Liver (tissue), 9 donors: ENCODE measurements around the gene STT3B. TPM values are rescaled to one million over a fixed set of nuclear protein-coding genes. Genes with fewer than 3 reads are reported as not detected.

Experiments
- DNase-seq: peaks from one replicate; pipeline ENCODE4 v3.0.0-alpha.2; 2017; ENCODE audit warnings: low spot score
- H3K27ac ChIP-seq, 2 donors: one replicate each; pipeline ENCODE4 v1.7.0; 2013; ENCODE audit warnings: inconsistent platforms in 2 of 2, low read length in 2 of 2, control low read depth in 1 of 2, low read depth in 1 of 2, mild to moderate bottlenecking in 1 of 2
- H3K27me3 ChIP-seq, 4 donors: one replicate each; pipeline versions ENCODE4 v1.6.1 to v1.7.0; 2013; ENCODE audit warnings: low read length in 3 of 4, inconsistent platforms in 1 of 4, mild to moderate bottlenecking in 1 of 4, moderate library complexity in 1 of 4; ENCODE audit not compliant: control insufficient read depth in 4 of 4, insufficient read depth in 4 of 4
- H3K36me3 ChIP-seq, 4 donors: one replicate each; pipeline versions ENCODE4 v1.6.1 to v1.7.0; 2013; ENCODE audit warnings: low read length in 3 of 4, mild to moderate bottlenecking in 3 of 4, low read depth in 1 of 4, moderate library complexity in 1 of 4; ENCODE audit not compliant: control insufficient read depth in 4 of 4, insufficient read depth in 3 of 4
- H3K4me1 ChIP-seq, 4 donors: one replicate each; pipeline versions ENCODE4 v1.6.1 to v1.7.0; 2013; ENCODE audit warnings: low read length in 3 of 4, mild to moderate bottlenecking in 3 of 4, moderate library complexity in 1 of 4; ENCODE audit not compliant: control insufficient read depth in 4 of 4, insufficient read depth in 4 of 4
- H3K4me3 ChIP-seq, 3 donors: one replicate each; pipeline versions ENCODE4 v1.6.1 to v1.7.0; 2013; ENCODE audit warnings: low read length in 3 of 3, control low read depth in 1 of 3, low read depth in 1 of 3, mild to moderate bottlenecking in 1 of 3
- H3K9ac ChIP-seq, 2 donors: one replicate each; pipeline ENCODE4 v1.7.0; 2013; ENCODE audit warnings: low read length in 2 of 2, mild to moderate bottlenecking in 2 of 2, moderate library complexity in 2 of 2, control low read depth in 1 of 2, low read depth in 1 of 2
- H3K9me3 ChIP-seq, 4 donors: one replicate each; pipeline versions ENCODE4 v1.6.1 to v1.7.0; 2013; ENCODE audit warnings: low read length in 3 of 4; ENCODE audit not compliant: control insufficient read depth in 4 of 4
- CTCF ChIP-seq: fragments of 150-350 bp; IDR thresholded peaks from 2 replicates; pipeline ENCODE4 v1.5.1; 2017; ENCODE audit warnings: improper control_type of control experiment, low read depth, low read length; ENCODE audit not compliant: missing input control
- EGR1 ChIP-seq, 2 donors: IDR thresholded peaks; 2 replicates each; pipeline ENCODE4 v1.6.1; 2016 to 2018; ENCODE audit warnings: antibody characterized with exemption in 2 of 2, low read depth in 2 of 2
- FOXA1 ChIP-seq: IDR thresholded peaks from 2 replicates; pipeline ENCODE4 v1.6.1; 2016; ENCODE audit warnings: antibody characterized with exemption
- FOXA2 ChIP-seq: IDR thresholded peaks from 2 replicates; pipeline ENCODE4 v1.6.1; 2016; ENCODE audit warnings: antibody characterized with exemption
- JUND ChIP-seq, 2 donors: IDR thresholded peaks; 2 replicates each; pipeline ENCODE4 v1.6.1; 2016; ENCODE audit warnings: antibody characterized with exemption in 2 of 2
- MAX ChIP-seq: IDR thresholded peaks from 2 replicates; pipeline ENCODE4 v1.6.1; 2016; ENCODE audit warnings: antibody characterized with exemption
- NR2F2 ChIP-seq: IDR thresholded peaks from 2 replicates; pipeline ENCODE4 v1.6.1; 2016; ENCODE audit warnings: antibody characterized with exemption
- RAD21 ChIP-seq, 2 donors: IDR thresholded peaks; 2 replicates each; pipeline ENCODE4 v1.6.1; 2016; ENCODE audit warnings: antibody characterized with exemption in 2 of 2, mild to moderate bottlenecking in 2 of 2
- REST ChIP-seq: IDR thresholded peaks from 2 replicates; pipeline ENCODE4 v1.6.1; 2016; ENCODE audit warnings: antibody characterized with exemption, mild to moderate bottlenecking
- RXRA ChIP-seq, 2 donors: IDR thresholded peaks; 2 replicates each; pipeline ENCODE4 v1.6.1; 2017 to 2018; ENCODE audit warnings: antibody characterized with exemption in 2 of 2, mild to moderate bottlenecking in 1 of 2
- TAF1 ChIP-seq: conservative IDR thresholded peaks from 2 replicates; pipeline ENCODE4 v1.6.1; 2016; ENCODE audit warnings: antibody characterized with exemption, mild to moderate bottlenecking
- YY1 ChIP-seq: IDR thresholded peaks from 2 replicates; pipeline ENCODE4 v1.6.1; 2016; ENCODE audit warnings: antibody characterized with exemption, mild to moderate bottlenecking
- ZBTB33 ChIP-seq: IDR thresholded peaks from 2 replicates; pipeline ENCODE4 v1.6.1; 2016; ENCODE audit warnings: antibody characterized with exemption
- WGBS: extraction: QIAGEN DNeasy Blood & Tissue Kit; methylation state at CpG from one replicate; pipeline ENCODE4 v1.1.7; 2013; 5-methylcytosine and 5-hydroxymethylcytosine counted together
- polyA plus RNA-seq, 2 donors: library from polyadenylated mRNA; stranded (reverse) in 1 of 2; unstranded in 1 of 2; fragments of 200-250 nt in 1 of 2; fragments of >200 nt in 1 of 2; fragmentation: Nextera tagmentation in 1 of 2; extraction: Ambion mirVana in 1 of 2; gene quantifications; one replicate each; pipeline versions ENCODE4 v1.2.1 to v1.2.3, GENCODE V29; 2013 to 2015
- total RNA-seq, 2 donors: library from RNA; depleted of rRNA; stranded (reverse); fragments of >200 nt; gene quantifications; one replicate each; pipeline ENCODE4 v1.2.3, GENCODE V29; 2014
- TF ChIP-seq, protein P1 (sequence below): IDR thresholded peaks from 2 replicates; pipeline ENCODE4 v1.6.1; 2016; ENCODE audit warnings: antibody characterized with exemption
- donor health status: healthy.
- donor health status: healthy.
- donor health status: healthy.
- donor health status: healthy.
- donor health status: healthy.

Gene STT3B
- total and polyA plus RNA-seq, 4 donors, result 23.9 to 128 (median 85.5) TPM

DNA sequence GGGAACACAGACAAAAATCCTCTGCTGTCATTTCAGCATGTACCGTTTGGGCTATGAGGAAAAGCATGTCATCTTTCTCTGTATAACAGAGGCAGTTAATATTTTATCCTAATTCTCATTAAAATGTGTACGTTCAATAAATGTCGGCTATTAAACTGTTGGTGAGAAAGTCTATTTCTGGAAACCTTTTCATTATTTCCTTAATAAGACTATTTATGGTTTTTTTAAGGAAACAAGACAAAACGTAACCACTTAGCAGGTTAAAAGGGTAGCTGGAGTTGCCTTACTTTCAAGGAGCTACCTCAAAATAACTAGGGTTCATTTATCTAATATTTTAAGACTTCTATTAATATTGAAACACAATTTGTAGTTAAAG lies 1.8 kb upstream of the STT3B start:
- H3K4me1 ChIP-seq, result peaks cover 3 to 12% (median 10%) of the 10 kb centered on the region in 4 donors
- no peaks in the 10 kb centered on the region for H3K9me3 ChIP-seq
- 18% methylated on average over 4 of the region's 4 CpGs for WGBS
- no peaks in the 10 kb centered on the region for H3K36me3 ChIP-seq
- no peaks in the 10 kb centered on the region for H3K27me3 ChIP-seq
- no peak for DNase-seq
- peak overlapping the region; percentile 79 to 89 for H3K9ac ChIP-seq
- H3K27ac ChIP-seq, result peak overlapping the region in 1 of 2 donors; percentile 98
- H3K4me3 ChIP-seq, result peak overlapping the region in 2 of 3 donors; percentile 70 to 79
- TF ChIP-seq JUND (IDR thresholded peaks at IDR 0.05) (no peak), CTCF (no peak), ZBTB33 (no peak)

- TF ChIP-seq FOXA2 (no peak), MAX (no peak), RXRA (IDR thresholded peaks at IDR 0.05) (no peak), TAF1 (no peak), FOXA1 (no peak), JUND (IDR thresholded peaks at IDR 0.05) (peak; percentile 2 to 8), CTCF (no peak), NR2F2 (no peak), RAD21 (IDR thresholded peaks at IDR 0.05) (peak in 1 of 2 donors; percentile 34), EGR1 (IDR thresholded peaks at IDR 0.05; ENCODE audit: low read depth in 2 of 2) (no peak), REST (no peak), YY1 (no peak)
- TF ChIP-seq, protein P1, sequence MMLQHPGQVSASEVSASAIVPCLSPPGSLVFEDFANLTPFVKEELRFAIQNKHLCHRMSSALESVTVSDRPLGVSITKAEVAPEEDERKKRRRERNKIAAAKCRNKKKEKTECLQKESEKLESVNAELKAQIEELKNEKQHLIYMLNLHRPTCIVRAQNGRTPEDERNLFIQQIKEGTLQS, result no peak
- DNase-seq, result no peak
- peak overlapping the region; percentile 79 to 89 for H3K9ac ChIP-seq
- H3K36me3 ChIP-seq, result no peaks in the 10 kb centered on the region
- H3K9me3 ChIP-seq, result no peaks in the 10 kb centered on the region
- peak overlapping the region; percentile 70 to 84 (median 79) for H3K4me3 ChIP-seq
- under 1% methylated on average over 31 of the region's 31 CpGs for WGBS
- H3K27ac ChIP-seq, result peak overlapping the region; percentile 98 to 99
- H3K27me3 ChIP-seq, result no peaks in the 10 kb centered on the region
- peaks cover 3 to 18% (median 15%) of the 10 kb centered on the region in 4 donors for H3K4me1 ChIP-seq
Observed at GRCh38 chr3:31531452-31531991, 1.2 kb upstream of the STT3B start.
